ENCODE measurements around the gene INS.

- TF ChIP-seq POLR2A (IDR thresholded peaks at IDR 0.05; ENCODE audit: control extremely low read depth in 1 of 2, low read depth in 2 of 2, low read length in 2 of 2) (no peak), CTCF (IDR thresholded peaks at IDR 0.05; ENCODE audit: control extremely low read depth in 1 of 3, insufficient read depth in 1 of 3, low read depth in 1 of 3, low read length in 3 of 3) (no peak), SIX5 (IDR thresholded peaks at IDR 0.05; ENCODE audit: low read depth, low read length) (no peak), ZNF274 (IDR thresholded peaks at IDR 0.05; ENCODE audit: borderline replicate concordance, extremely low read depth, low read length) (no peak)
These were observed at the start of gene INS for GRCh38 chr11:2160736-2161259.

All from H1 (cell line).